ENCODE results near the gene METTL8.

GRCh38 chr2:171293661-171294060, 140.1 kb downstream of the METTL8 start:
- no peak for TF ChIP-seq POLR2A (IDR thresholded peaks at IDR 0.05; ENCODE audit: low read length)
- no peak for TF ChIP-seq GATA1 (IDR thresholded peaks at IDR 0.05; ENCODE audit: low read depth, low read length)

All from erythroblast (primary cell).